Loucy (cell line): ENCODE results near the gene ASPSCR1.

Source experiments
- CTCF ChIP-seq: fragments of 200-600 bp; sonication (generic); conservative IDR thresholded peaks from 2 replicates; pipeline ENCODE4 v1.5.1; 2014; ENCODE audit warnings: mild to moderate bottlenecking, antibody characterized with exemption, low read length
- EZH2phosphoT487 ChIP-seq: fragments of 200-600 bp; IDR thresholded peaks from 2 replicates; pipeline ENCODE4 v1.6.1; 2018; ENCODE audit warnings: antibody characterized with exemption, mild to moderate bottlenecking, moderate library complexity, borderline replicate concordance

GRCh38 chr17:81998212-81998611 is 20.8 kb downstream of the ASPSCR1 start:
- TF ChIP-seq CTCF (no peak), EZH2phosphoT487 (no peak)
